GM20000 (cell line): Measurements from ENCODE around the gene RBP5.

Experiments used
- DNase-seq: peaks from one replicate; pipeline ENCODE4 v3.0.0; 2012; ENCODE audit warnings: low spot score
- CTCF ChIP-seq: IDR thresholded peaks from 2 replicates; pipeline ENCODE4 v1.5.1; 2012; ENCODE audit warnings: mild to moderate bottlenecking, control low read depth; ENCODE audit errors: extremely low read depth, missing control alignments

Gene RBP5

GRCh38 chr12:7141351-7142005, 12.8 kb upstream of the RBP5 start:
- no peak for DNase-seq
- no peak for TF ChIP-seq CTCF

- TF ChIP-seq CTCF = no peak
Observed at GRCh38 chr12:7139200-7139599, 10.5 kb upstream of the RBP5 start.

GRCh38 chr12:7137908-7138307, 9.2 kb upstream of the RBP5 start:
- DNase-seq = no peak
- no peak for TF ChIP-seq CTCF

More at GRCh38 chr12:7139200-7139599, 10.5 kb upstream of the RBP5 start:
- no peak for DNase-seq

- no peak for TF ChIP-seq CTCF
- DNase-seq = no peak
Observed at GRCh38 chr12:7136676-7137075, 8.0 kb upstream of the RBP5 start.

- no peak for TF ChIP-seq CTCF
- no peak for DNase-seq
Observed at GRCh38 chr12:7136071-7136470, 7.4 kb upstream of the RBP5 start.

GRCh38 chr12:7134396-7135166, 5.9 kb upstream of the RBP5 start:
- DNase-seq = no peak
- no peak for TF ChIP-seq CTCF

- DNase-seq = no peak
- TF ChIP-seq CTCF = no peak
Observed at GRCh38 chr12:7131502-7131866, 2.8 kb upstream of the RBP5 start.
